HepG2 (cell line): ENCODE data around the gene GNAZ. TPM values are rescaled to one million over a fixed set of nuclear protein-coding genes. Genes with fewer than 3 reads are reported as not detected.
A peak's percentile ranks its signal among the peaks of the same experiment; 100 is the strongest.

Experiments
- BCLAF1 ChIP-seq: fragments of 450-650 bp; IDR thresholded peaks from 2 replicates; pipeline ENCODE4 v1.6.1; 2017; ENCODE audit warnings: mild to moderate bottlenecking
- CREB3 ChIP-seq: sonication (generic); formaldehyde crosslinking; IDR thresholded peaks from 2 replicates; pipeline ENCODE4 v1.5.0; 2020; ENCODE audit warnings: missing genetic modification reagents
- FLYWCH1 ChIP-seq: sonication (generic); formaldehyde crosslinking; IDR thresholded peaks from 2 replicates; pipeline ENCODE4 v1.8.1; 2023; ENCODE audit warnings: mild to moderate bottlenecking, missing genetic modification reagents
- FUBP1 ChIP-seq: sonication (generic); formaldehyde crosslinking; IDR thresholded peaks from 2 replicates; pipeline ENCODE4 v1.5.1; 2020; ENCODE audit warnings: missing genetic modification reagents, mild to moderate bottlenecking, borderline replicate concordance
- HDAC1 ChIP-seq: sonication (generic); formaldehyde crosslinking; IDR thresholded peaks from 2 replicates; pipeline ENCODE4 v1.5.1; 2020; ENCODE audit warnings: mild to moderate bottlenecking, missing genetic modification reagents
- LCORL ChIP-seq, 2 experiments: fragments of 450-650 bp in 1 of 2; sonication (generic) in 1 of 2; formaldehyde crosslinking in 1 of 2; IDR thresholded peaks; 2 replicates each; pipeline versions ENCODE4 v1.5.0 to v1.6.1; 2017 to 2020; ENCODE audit warnings: antibody characterized with exemption in 1 of 2, missing genetic modification reagents in 1 of 2
- NONO ChIP-seq, 2 experiments: fragments of 450-650 bp in 1 of 2; sonication (generic) in 1 of 2; formaldehyde crosslinking in 1 of 2; IDR thresholded peaks in 1 of 2; conservative IDR thresholded peaks in 1 of 2; 2 replicates each; pipeline versions ENCODE4 v1.6.1 to v1.8.0; 2017 to 2022; ENCODE audit warnings: mild to moderate bottlenecking in 1 of 2, missing genetic modification reagents in 1 of 2, moderate library complexity in 1 of 2
- RFX1 ChIP-seq: fragments of 450-650 bp; IDR thresholded peaks from 2 replicates; pipeline ENCODE4 v1.6.1; 2017
- THRA ChIP-seq: sonication (generic); formaldehyde crosslinking; IDR thresholded peaks from 2 replicates; pipeline ENCODE4 v1.4.0; 2020; ENCODE audit warnings: missing genetic modification reagents, borderline replicate concordance
- ZBTB44 ChIP-seq: sonication (generic); formaldehyde crosslinking; IDR thresholded peaks from 2 replicates; pipeline ENCODE4 v1.4.0; 2020; ENCODE audit warnings: missing genetic modification reagents
- ZBTB49 ChIP-seq: sonication (generic); formaldehyde crosslinking; IDR thresholded peaks from 2 replicates; pipeline ENCODE4 v1.4.0; 2020; ENCODE audit warnings: missing genetic modification reagents, borderline replicate concordance
- ZBTB8A ChIP-seq: sonication (generic); formaldehyde crosslinking; IDR thresholded peaks from 2 replicates; pipeline ENCODE4 v1.4.0; 2020; ENCODE audit warnings: mild to moderate bottlenecking, low read depth, missing genetic modification reagents, borderline replicate concordance
- ZNF274 ChIP-seq: sonication (generic); formaldehyde crosslinking; IDR thresholded peaks from 2 replicates; pipeline ENCODE4 v1.5.1; 2020; ENCODE audit warnings: mild to moderate bottlenecking, missing genetic modification reagents
- ZNF354B ChIP-seq: sonication (generic); formaldehyde crosslinking; IDR thresholded peaks from 2 replicates; pipeline ENCODE4 v1.8.0; 2022; ENCODE audit warnings: mild to moderate bottlenecking, missing genetic modification reagents
- ZNF780A ChIP-seq: sonication (generic); formaldehyde crosslinking; IDR thresholded peaks from 2 replicates; pipeline ENCODE4 v1.8.0; 2022; ENCODE audit warnings: mild to moderate bottlenecking, missing genetic modification reagents, moderate library complexity
- polyA plus RNA-seq, 8 experiments: library from polyadenylated mRNA; depleted of rRNA in 3 of 8; stranded (reverse) in 7 of 8; unstranded in 1 of 8; fragments of >200 nt; fragmentation: Illumina TruSeq in 4 of 8; extraction: Trizol in 4 of 8; gene quantifications; 2 replicates each; pipeline versions ENCODE4 v1.2.1 to v1.2.3, GENCODE V29; 2011 to 2016; ENCODE audit warnings: low read depth in 4 of 8, missing spikeins in 1 of 8, mixed read lengths in 1 of 8; ENCODE audit not compliant: insufficient read depth in 1 of 8
- total RNA-seq, 5 experiments: library from RNA; depleted of rRNA; stranded (reverse); fragments of >200 nt; fragmentation: Illumina TruSeq; extraction: Trizol; gene quantifications; 2 replicates each; pipeline ENCODE4 v1.2.3, GENCODE V29; 2016; ENCODE audit warnings: low read depth in 1 of 5

The GNAZ gene
- total and polyA plus RNA-seq, 2 of the 13 experiments (the other 11 are each of a cell fraction or from before 2014, with no cell fraction given), result 11.4 to 22.3 TPM

- no peak for TF ChIP-seq ZBTB49
- TF ChIP-seq ZNF780A (CRISPR knock-in tag), result no peak
- no peak for TF ChIP-seq ZBTB44
- no peak for TF ChIP-seq BCLAF1
- TF ChIP-seq RFX1, result no peak
- no peak for TF ChIP-seq FUBP1
- no peak for TF ChIP-seq CREB3 (CRISPR knock-in tag)
- 0 out of 2 replicates have a peak, but pooled peaks have one; percentile 52 for TF ChIP-seq ZNF274
- TF ChIP-seq FLYWCH1 (CRISPR knock-in tag), result no peak
- no peak for TF ChIP-seq ZBTB8A (CRISPR knock-in tag)
- peak; percentile 89 for TF ChIP-seq HDAC1 (CRISPR knock-in tag)
- no peak for TF ChIP-seq LCORL (IDR thresholded peaks at IDR 0.05)
- TF ChIP-seq LCORL (CRISPR knock-in tag; IDR thresholded peaks at IDR 0.05), result peak; percentile 95
- no peak for TF ChIP-seq ZNF354B (CRISPR knock-in tag)
- no peak for TF ChIP-seq NONO (IDR thresholded peaks at IDR 0.05)
- TF ChIP-seq NONO (CRISPR knock-in tag; conservative IDR thresholded peaks at IDR 0.05), result peak; percentile 75
- TF ChIP-seq THRA (CRISPR knock-in tag), result peak; percentile 94; the same call in 1 of the 2 replicates
Measured at GRCh38 chr22:23075525-23076216, 5.4 kb downstream of the GNAZ start (continued).
